HEK293T (cell line): ENCODE data around the gene DYRK2.

Experiments used
- CTCF ChIA-PET: fragments of 350-600 bp; formaldehyde crosslinking; extraction: SDS; loops from one replicate; lab custom pipeline; 2021; ENCODE audit warnings: antibody characterized with exemption, inconsistent platforms; lab: Yijun Ruan, JAX
- POLR2A ChIA-PET: fragments of 350-600 bp; formaldehyde crosslinking; extraction: SDS; loops from one replicate; lab custom pipeline; 2020; ENCODE audit warnings: antibody characterized with exemption, inconsistent platforms; lab: Yijun Ruan, JAX
- DNase-seq: peaks from one replicate; pipeline ENCODE4 v3.0.0; 2012; ENCODE audit warnings: mixed read lengths; ENCODE audit errors: extremely low spot score
- ARNT ChIP-seq: fragments of 450-650 bp; IDR thresholded peaks from 2 replicates; pipeline ENCODE4 v1.6.1; 2017; ENCODE audit warnings: mild to moderate bottlenecking
- BHLHE40 ChIP-seq: fragments of 450-650 bp; IDR thresholded peaks from 2 replicates; pipeline ENCODE4 v1.6.1; 2016; ENCODE audit warnings: mild to moderate bottlenecking, moderate library complexity, borderline replicate concordance
- CTBP1 ChIP-seq: fragments of 450-650 bp; IDR thresholded peaks from 2 replicates; pipeline ENCODE4 v1.6.1; 2016; ENCODE audit warnings: borderline replicate concordance
- ELF4 ChIP-seq: fragments of 450-650 bp; IDR thresholded peaks from 2 replicates; pipeline ENCODE4 v1.6.1; 2017; ENCODE audit warnings: antibody characterized with exemption
- FOXA1 ChIP-seq: fragments of 450-650 bp; IDR thresholded peaks from 2 replicates; pipeline ENCODE4 v1.6.1; 2016; ENCODE audit warnings: mild to moderate bottlenecking
- FOXK2 ChIP-seq: fragments of 450-650 bp; IDR thresholded peaks from 2 replicates; pipeline ENCODE4 v1.6.1; 2016; ENCODE audit warnings: mild to moderate bottlenecking
- FOXM1 ChIP-seq: fragments of 450-650 bp; IDR thresholded peaks from 2 replicates; pipeline ENCODE4 v1.6.1; 2017; ENCODE audit warnings: mild to moderate bottlenecking, borderline replicate concordance
- HDGF ChIP-seq: fragments of 450-650 bp; IDR thresholded peaks from 2 replicates; pipeline ENCODE4 v1.6.1; 2017; ENCODE audit warnings: antibody characterized with exemption, borderline replicate concordance
- L3MBTL2 ChIP-seq: fragments of 450-650 bp; conservative IDR thresholded peaks from 2 replicates; pipeline ENCODE4 v1.6.1; 2016; ENCODE audit warnings: mild to moderate bottlenecking
- LEF1 ChIP-seq: fragments of 450-650 bp; IDR thresholded peaks from 2 replicates; pipeline ENCODE4 v1.6.1; 2017; ENCODE audit warnings: mild to moderate bottlenecking, borderline replicate concordance
- NFRKB ChIP-seq: fragments of 450-650 bp; IDR thresholded peaks from 2 replicates; pipeline ENCODE4 v1.6.1; 2016; ENCODE audit warnings: mild to moderate bottlenecking, moderate library complexity
- SP1 ChIP-seq: fragments of 450-650 bp; IDR thresholded peaks from 2 replicates; pipeline ENCODE4 v1.6.1; 2017
- SUZ12 ChIP-seq: fragments of 450-650 bp; IDR thresholded peaks from 2 replicates; pipeline ENCODE4 v1.6.1; 2016; ENCODE audit warnings: mild to moderate bottlenecking
- TARDBP ChIP-seq: fragments of 450-650 bp; IDR thresholded peaks from 2 replicates; pipeline ENCODE4 v1.6.1; 2016
- ZNF384 ChIP-seq: fragments of 450-650 bp; IDR thresholded peaks from 2 replicates; pipeline ENCODE4 v1.6.1; 2016
- TF ChIP-seq, protein P1 (sequence below): fragments of 450-650 bp; IDR thresholded peaks from 2 replicates; pipeline ENCODE4 v1.6.1; 2016

Gene DYRK2

DNA sequence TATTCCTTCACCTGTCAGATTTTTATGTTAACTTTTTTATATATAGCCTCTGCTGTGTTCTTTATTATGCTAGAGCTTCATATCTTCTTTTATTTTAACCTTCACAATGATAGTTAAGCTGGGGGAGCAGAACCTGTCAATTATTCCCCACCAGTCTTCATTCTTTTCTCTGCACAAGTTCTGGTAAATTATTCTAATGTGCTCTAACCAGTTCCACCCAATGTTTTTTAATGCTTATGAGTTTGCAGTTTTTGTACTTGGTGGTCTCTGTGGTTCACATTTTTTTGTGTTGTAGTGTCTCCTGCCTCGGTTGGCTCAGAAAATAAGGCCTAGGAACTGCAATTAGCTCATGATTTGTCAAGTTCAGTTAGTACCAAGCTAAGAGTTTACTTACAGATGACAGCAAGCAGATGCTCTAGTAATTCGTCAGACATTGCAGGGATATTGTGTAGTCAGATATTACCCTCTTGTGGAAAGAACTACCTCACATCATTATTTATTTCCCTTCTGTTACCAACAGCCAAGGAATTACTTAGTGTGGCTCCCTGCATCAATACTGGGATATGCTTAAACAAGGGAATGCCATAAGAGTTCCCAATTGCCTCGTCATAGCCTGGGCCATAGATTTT is 14.5 kb downstream of the DYRK2 start:
- ChIA-PET CTCF (no interaction called here), POLR2A (interaction anchor here (0.9 kb wide), 1 partner anchor 10 kb away, joined by 3 read pairs; no protein-coding TSS in a partner anchor)
- TF ChIP-seq ELF4 (no peak), FOXM1 (no peak), CTBP1 (no peak), LEF1 (no peak), ZNF384 (no peak), L3MBTL2 (no peak), SUZ12 (no peak), SP1 (no peak), NFRKB (no peak), FOXA1 (no peak), ARNT (no peak), HDGF (no peak)
- DNase-seq: no peak

DNA sequence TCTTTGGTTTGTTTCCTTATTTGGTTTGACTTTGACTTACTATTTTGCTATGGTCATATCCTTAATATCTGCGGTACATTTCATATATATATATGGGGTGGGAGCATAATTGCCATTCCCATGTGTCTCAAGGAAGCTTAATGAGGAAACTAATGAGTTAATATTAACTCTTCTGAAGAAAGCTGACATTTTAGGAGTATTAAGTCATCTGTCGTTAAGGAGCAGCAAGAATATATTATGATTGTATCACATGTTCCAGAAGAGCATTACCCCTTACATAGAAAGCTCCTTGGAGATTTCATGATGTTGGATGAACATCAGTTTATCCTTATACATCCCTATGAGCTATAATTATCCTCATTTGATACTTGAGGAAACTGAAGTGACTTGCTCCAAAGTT is 15.6 kb downstream of the DYRK2 start:
- no peak for DNase-seq
- POLR2A ChIA-PET: no interaction called here
- TF ChIP-seq SUZ12 (no peak), FOXK2 (no peak), CTBP1 (no peak), LEF1 (no peak), NFRKB (no peak), SP1 (no peak), ELF4 (no peak), ARNT (no peak), HDGF (no peak), BHLHE40 (no peak), FOXA1 (no peak), ZNF384 (no peak), L3MBTL2 (no peak), FOXM1 (no peak), TARDBP (no peak)
- TF ChIP-seq, protein P1, sequence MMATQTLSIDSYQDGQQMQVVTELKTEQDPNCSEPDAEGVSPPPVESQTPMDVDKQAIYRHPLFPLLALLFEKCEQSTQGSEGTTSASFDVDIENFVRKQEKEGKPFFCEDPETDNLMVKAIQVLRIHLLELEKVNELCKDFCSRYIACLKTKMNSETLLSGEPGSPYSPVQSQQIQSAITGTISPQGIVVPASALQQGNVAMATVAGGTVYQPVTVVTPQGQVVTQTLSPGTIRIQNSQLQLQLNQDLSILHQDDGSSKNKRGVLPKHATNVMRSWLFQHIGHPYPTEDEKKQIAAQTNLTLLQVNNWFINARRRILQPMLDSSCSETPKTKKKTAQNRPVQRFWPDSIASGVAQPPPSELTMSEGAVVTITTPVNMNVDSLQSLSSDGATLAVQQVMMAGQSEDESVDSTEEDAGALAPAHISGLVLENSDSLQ: no peak
- CTCF ChIA-PET: interaction anchor here (1.1 kb wide), 1 partner anchor 16 kb away, joined by 3 read pairs; the partner anchor contains the start of gene DYRK2

DNA sequence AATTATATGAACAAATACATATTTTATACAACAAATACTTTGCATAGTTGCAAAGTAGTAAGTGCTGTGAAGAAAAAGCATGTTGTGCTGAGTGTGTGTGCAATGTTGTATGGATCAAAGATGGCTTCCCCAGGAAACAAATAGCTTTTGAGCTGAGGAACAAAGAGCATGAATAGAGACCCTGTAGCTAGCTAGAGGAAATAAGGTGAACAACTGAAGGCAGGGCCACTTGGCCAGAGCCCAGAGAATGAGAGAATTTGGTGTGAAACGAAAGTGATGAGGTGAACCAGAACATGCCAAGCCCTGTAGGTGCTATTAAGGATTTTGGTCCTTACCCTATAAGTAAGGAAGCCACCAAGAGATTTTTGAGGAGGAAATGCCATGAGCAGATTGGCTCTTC is 17.1 kb downstream of the DYRK2 start:
- TF ChIP-seq CTBP1: no peak
- TF ChIP-seq SP1: no peak
- no peak for TF ChIP-seq ARNT
- no peak for TF ChIP-seq ELF4
- no peak for TF ChIP-seq HDGF
- no peak for TF ChIP-seq NFRKB
- no peak for TF ChIP-seq FOXK2
- TF ChIP-seq SUZ12: no peak
- TF ChIP-seq FOXM1: no peak
- TF ChIP-seq FOXA1: no peak
- no peak for TF ChIP-seq BHLHE40
- ChIA-PET CTCF (no interaction called here), POLR2A (no interaction called here)
- DNase-seq: no peak

DNA sequence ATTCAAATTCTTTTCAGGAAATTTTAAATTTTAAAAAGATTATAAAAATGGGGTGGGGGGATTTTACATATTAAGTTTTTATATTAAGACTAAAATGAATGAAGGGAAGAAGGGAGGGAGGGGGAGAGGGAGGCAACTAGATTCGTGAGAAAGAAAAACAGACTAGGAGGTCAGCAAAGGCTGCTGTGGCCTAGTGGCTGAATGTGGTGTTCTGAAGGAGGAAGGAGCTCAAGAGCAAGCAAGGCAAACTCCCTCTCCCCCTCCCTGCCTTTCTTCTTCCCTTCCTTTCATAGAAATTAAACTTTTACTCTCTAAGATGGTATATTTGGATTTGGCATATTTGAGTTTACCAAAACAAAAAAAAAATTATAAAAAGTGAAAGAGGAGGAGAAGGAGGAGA is 18.1 kb downstream of the DYRK2 start:
- ChIA-PET CTCF (interaction anchor here (0.6 kb wide), 1 partner anchor 1823 kb away, joined by 6 read pairs; no protein-coding TSS in a partner anchor), POLR2A (no interaction called here)
- DNase-seq: no peak
- TF ChIP-seq, protein P1: no peak
- TF ChIP-seq SP1 (no peak), FOXM1 (no peak), FOXA1 (no peak), ARNT (no peak)

DNA sequence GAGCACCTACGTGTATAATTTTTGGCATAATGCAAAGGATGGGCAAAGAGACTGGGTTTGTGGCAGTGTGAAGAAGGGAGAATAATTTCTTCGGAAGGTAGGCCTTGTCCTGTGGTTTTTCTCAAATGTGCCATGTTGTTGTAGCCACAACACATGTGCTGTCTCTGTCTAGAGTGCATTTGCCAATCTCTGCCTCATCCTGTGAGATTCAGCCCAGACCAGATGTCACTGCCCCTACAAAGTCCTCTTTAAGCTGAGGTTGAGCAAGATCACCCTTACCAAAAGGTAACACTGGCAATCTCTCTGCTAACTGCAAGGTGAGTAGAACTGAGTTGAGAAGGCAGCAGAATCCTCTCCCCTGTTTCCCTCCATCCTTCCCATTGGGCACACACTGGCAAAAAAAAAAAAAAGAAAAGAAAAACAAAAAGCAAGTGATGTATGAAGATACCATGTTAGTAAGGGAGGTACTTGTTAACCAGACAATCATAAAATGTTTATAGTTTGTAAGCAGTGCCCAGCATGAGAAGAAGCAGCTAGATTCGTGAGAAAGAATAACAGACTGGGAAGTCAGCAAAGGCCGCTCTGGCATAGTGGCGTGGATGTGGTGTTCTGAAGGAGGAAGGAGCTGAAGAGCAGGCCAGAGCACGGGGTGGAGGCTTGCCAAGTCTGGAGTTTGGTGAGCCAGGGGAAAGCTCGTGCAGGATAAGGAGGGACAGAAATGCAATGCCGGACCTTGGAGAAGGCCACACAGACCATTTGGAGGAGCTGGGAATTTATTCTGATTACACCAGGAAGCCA is 18.9 kb downstream of the DYRK2 start:
- ChIA-PET POLR2A (no interaction called here), CTCF (interaction anchor here (0.6 kb wide), 1 partner anchor 196 kb away, joined by 3 read pairs; no protein-coding TSS in a partner anchor)
- no peak for DNase-seq
- TF ChIP-seq ARNT: no peak
- no peak for TF ChIP-seq NFRKB
- TF ChIP-seq SP1: no peak
- TF ChIP-seq FOXK2: no peak
- TF ChIP-seq FOXA1: no peak
- TF ChIP-seq HDGF: no peak
- no peak for TF ChIP-seq L3MBTL2
- no peak for TF ChIP-seq TARDBP
- TF ChIP-seq FOXM1: no peak
- no peak for TF ChIP-seq ZNF384
- no peak for TF ChIP-seq ELF4
- no peak for TF ChIP-seq LEF1
- TF ChIP-seq BHLHE40: no peak
- TF ChIP-seq, protein P1: no peak
- no peak for TF ChIP-seq SUZ12
- TF ChIP-seq CTBP1: no peak
